ENCODE results near the gene TRAF1. TPM values are rescaled to one million over a fixed set of nuclear protein-coding genes. Genes with fewer than 3 reads are reported as not detected.
A peak's percentile ranks its signal among the peaks of the same experiment; 100 is the strongest.

The TRAF1 gene
- total and polyA plus RNA-seq, 2 donors (not counting 1 experiment from before 2014, with no cell fraction given), result 12.2 to 19.5 TPM

DNA sequence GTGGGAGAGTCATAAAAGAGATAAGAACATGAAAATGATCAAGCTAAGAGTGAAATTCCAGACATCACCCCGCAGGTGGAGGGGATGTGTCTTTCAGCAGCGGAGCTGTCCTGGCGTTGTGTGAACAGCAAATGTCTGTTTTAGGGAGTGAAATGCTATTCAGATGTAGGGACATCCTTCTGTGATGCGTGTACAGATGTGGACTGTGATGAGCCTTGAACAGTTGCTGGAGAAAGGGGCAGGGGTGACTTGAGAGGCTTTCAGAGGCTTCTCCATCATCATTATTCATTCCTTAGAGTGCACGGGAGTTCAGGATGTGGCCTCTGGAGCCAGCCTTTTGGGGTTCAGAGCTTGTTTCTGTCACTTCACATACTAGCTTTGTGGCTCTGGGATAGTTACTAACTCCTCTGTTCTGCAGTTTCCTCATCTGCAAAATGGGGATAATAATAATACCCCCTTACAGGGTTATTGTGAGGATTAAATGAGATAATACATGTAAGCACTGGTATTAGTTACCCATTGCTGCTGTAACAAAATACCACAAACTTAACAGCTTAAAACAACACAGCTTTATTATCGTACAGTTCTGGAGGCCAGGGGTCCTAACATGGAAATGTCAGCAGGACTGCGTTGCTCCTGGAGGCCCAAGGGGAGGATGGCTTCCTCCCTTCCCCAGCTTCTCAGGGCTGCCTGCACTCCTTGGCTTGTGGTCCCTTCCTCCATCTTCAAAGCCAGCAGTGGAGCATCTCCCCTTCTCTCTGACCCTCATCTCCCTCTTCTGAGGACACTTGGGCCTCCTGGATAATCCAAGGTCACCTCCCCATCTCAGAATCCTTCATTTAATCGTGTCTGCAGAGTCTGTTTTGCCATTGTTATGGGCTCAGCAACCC lies 9.4 kb downstream of the TRAF1 start:
- H3K9me3 Mint-ChIP-seq (ENCODE audit: insufficient read depth), result no peaks in the 10 kb centered on the region
- Histone ChIP-seq H4K20me1 (ENCODE audit: control insufficient read depth, insufficient read depth, low read length, poor library complexity, severe bottlenecking) (no peaks in the 10 kb centered on the region), H3K79me2 (ENCODE audit: control insufficient read depth, insufficient read depth, low read length) (peaks cover 6% of the 10 kb centered on the region), H3K27me3 (replicated peaks in 1 of 4; ENCODE audit: control extremely low read depth in 1 of 4, control insufficient read depth in 3 of 4, insufficient read depth in 4 of 4, low read length in 3 of 4) (no peaks in the 10 kb centered on the region), H2AFZ (ENCODE audit: insufficient read depth, low read depth, low read length, poor library complexity, severe bottlenecking) (no peak overlapping the region), H3K4me2 (replicated peaks; ENCODE audit: low read depth, low read length, poor library complexity, severe bottlenecking) (no peak overlapping the region), H3K4me1 (ENCODE audit: control insufficient read depth in 2 of 2, insufficient read depth in 2 of 2, low read length in 2 of 2) (peaks cover 14 to 27% of the 10 kb centered on the region in 2 donors), H3K4me3 (ENCODE audit: control extremely low read depth in 1 of 5, extremely low read depth in 1 of 5, insufficient read depth in 1 of 5, low read depth in 2 of 5, low read length in 4 of 5) (no peak overlapping the region), H3K9me3 (ENCODE audit: control extremely low read depth in 1 of 3, control insufficient read depth in 2 of 3, insufficient read depth in 1 of 3, low read length in 2 of 3) (peaks cover 0 to 5% (median 0%) of the 10 kb centered on the region in 3 donors), H3K9ac (ENCODE audit: low read length) (no peak overlapping the region), H3K27ac (ENCODE audit: low read length in 2 of 2) (no peak overlapping the region), H3K36me3 (replicated peaks in 1 of 2; ENCODE audit: control extremely low read depth in 1 of 2, control insufficient read depth in 1 of 2, extremely low read depth in 1 of 2, insufficient read depth in 2 of 2, low read length in 1 of 2) (peaks cover 0 to 12% of the 10 kb centered on the region in 2 experiments)
- DNase-seq (no peak), ATAC-seq (ENCODE audit: low read depth) (no peak)
- peaks cover 35% of the 10 kb centered on the region for H3K4me1 Mint-ChIP-seq
- POLR2A ChIA-PET, result interaction anchor here (0.7 to 1.0 kb wide), 2 partner anchors 15 to 94 kb away, joined by 3 to 4 read pairs; no protein-coding TSS in a partner anchor
- intact Hi-C loops (cut with micrococcal nuclease), result no loop called here
- H3K4me3 Mint-ChIP-seq, result no peak overlapping the region
- CTCF ChIA-PET, result interaction anchor here (0.8 kb wide), 1 partner anchor 31 kb away, joined by 3 read pairs; no protein-coding TSS in a partner anchor
- TF ChIP-seq, protein P1, sequence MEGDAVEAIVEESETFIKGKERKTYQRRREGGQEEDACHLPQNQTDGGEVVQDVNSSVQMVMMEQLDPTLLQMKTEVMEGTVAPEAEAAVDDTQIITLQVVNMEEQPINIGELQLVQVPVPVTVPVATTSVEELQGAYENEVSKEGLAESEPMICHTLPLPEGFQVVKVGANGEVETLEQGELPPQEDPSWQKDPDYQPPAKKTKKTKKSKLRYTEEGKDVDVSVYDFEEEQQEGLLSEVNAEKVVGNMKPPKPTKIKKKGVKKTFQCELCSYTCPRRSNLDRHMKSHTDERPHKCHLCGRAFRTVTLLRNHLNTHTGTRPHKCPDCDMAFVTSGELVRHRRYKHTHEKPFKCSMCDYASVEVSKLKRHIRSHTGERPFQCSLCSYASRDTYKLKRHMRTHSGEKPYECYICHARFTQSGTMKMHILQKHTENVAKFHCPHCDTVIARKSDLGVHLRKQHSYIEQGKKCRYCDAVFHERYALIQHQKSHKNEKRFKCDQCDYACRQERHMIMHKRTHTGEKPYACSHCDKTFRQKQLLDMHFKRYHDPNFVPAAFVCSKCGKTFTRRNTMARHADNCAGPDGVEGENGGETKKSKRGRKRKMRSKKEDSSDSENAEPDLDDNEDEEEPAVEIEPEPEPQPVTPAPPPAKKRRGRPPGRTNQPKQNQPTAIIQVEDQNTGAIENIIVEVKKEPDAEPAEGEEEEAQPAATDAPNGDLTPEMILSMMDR (IDR thresholded peaks at IDR 0.05), result no peak
- no peak for TF ChIP-seq EZH2 (IDR thresholded peaks at IDR 0.05; ENCODE audit: borderline replicate concordance, insufficient read depth, low read depth, low read length, poor library complexity, severe bottlenecking)
- H3K27me3 Mint-ChIP-seq, result no peaks in the 10 kb centered on the region
- no peak overlapping the region for H3K27ac Mint-ChIP-seq
- 86% methylated on average over 6 of the region's 8 CpGs for WGBS (ENCODE audit: insufficient coverage)

DNA sequence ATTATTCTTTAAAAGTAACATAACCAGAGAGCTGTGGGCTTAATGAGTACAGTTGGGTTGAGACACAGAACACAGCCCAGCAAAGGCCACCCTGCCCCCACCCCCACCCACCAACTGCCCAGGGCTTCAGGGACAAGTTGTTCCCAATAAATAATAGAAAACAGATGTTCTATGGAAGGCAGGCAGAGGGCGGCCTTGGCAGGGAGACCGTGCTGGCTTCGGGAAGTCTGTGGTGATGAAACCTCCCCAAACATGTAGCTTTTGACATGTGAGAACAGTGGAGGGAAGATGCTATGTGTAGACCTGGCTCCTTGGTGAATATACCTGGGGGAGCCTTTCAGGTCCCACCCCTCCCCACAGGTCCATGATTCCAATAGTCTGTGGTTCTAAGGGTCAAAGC lies 10.0 kb downstream of the TRAF1 start:
- intact Hi-C loops (cut with micrococcal nuclease), result no loop called here
- Mint-ChIP-seq H3K4me3 (no peak overlapping the region), H3K27ac (no peak overlapping the region), H3K27me3 (no peaks in the 10 kb centered on the region), H3K9me3 (ENCODE audit: insufficient read depth) (no peaks in the 10 kb centered on the region), H3K4me1 (peaks cover 29% of the 10 kb centered on the region)
- ChIA-PET CTCF (interaction anchor here (1.2 kb wide), 1 partner anchor 15 kb away, joined by 5 read pairs; no protein-coding TSS in a partner anchor), POLR2A (interaction anchor here (1.0 kb wide), 1 partner anchor 15 kb away, joined by 4 read pairs; no protein-coding TSS in a partner anchor)
- Histone ChIP-seq H3K36me3 (replicated peaks in 1 of 2; ENCODE audit: control extremely low read depth in 1 of 2, control insufficient read depth in 1 of 2, extremely low read depth in 1 of 2, insufficient read depth in 2 of 2, low read length in 1 of 2) (peaks cover 0 to 12% of the 10 kb centered on the region in 2 experiments), H3K4me3 (ENCODE audit: control extremely low read depth in 1 of 5, extremely low read depth in 1 of 5, insufficient read depth in 1 of 5, low read depth in 2 of 5, low read length in 4 of 5) (no peak overlapping the region), H3K27me3 (replicated peaks in 1 of 4; ENCODE audit: control extremely low read depth in 1 of 4, control insufficient read depth in 3 of 4, insufficient read depth in 4 of 4, low read length in 3 of 4) (no peaks in the 10 kb centered on the region), H3K4me1 (ENCODE audit: control insufficient read depth in 2 of 2, insufficient read depth in 2 of 2, low read length in 2 of 2) (peaks cover 14 to 22% of the 10 kb centered on the region in 2 donors), H4K20me1 (ENCODE audit: control insufficient read depth, insufficient read depth, low read length, poor library complexity, severe bottlenecking) (no peaks in the 10 kb centered on the region), H2AFZ (ENCODE audit: insufficient read depth, low read depth, low read length, poor library complexity, severe bottlenecking) (no peak overlapping the region), H3K79me2 (ENCODE audit: control insufficient read depth, insufficient read depth, low read length) (peaks cover 6% of the 10 kb centered on the region), H3K9me3 (ENCODE audit: control extremely low read depth in 1 of 3, control insufficient read depth in 2 of 3, insufficient read depth in 1 of 3, low read length in 2 of 3) (peaks cover 0 to 5% (median 0%) of the 10 kb centered on the region in 3 donors), H3K4me2 (replicated peaks; ENCODE audit: low read depth, low read length, poor library complexity, severe bottlenecking) (peak overlapping the region; percentile 33), H3K27ac (ENCODE audit: low read length in 2 of 2) (no peak overlapping the region), H3K9ac (ENCODE audit: low read length) (no peak overlapping the region)
- ATAC-seq (ENCODE audit: low read depth), result no peak
- WGBS (ENCODE audit: insufficient coverage), result no CpG with 5 or more reads among the region's 3 CpGs
- TF ChIP-seq, protein P1 (IDR thresholded peaks at IDR 0.05), result no peak
- no peak for TF ChIP-seq EZH2 (IDR thresholded peaks at IDR 0.05; ENCODE audit: borderline replicate concordance, insufficient read depth, low read depth, low read length, poor library complexity, severe bottlenecking)
- DNase-seq, result no peak

All from B cell (primary cell).